ENCODE data around the gene SGK2.
"Not testable (repeated sequence)": the region's sequence is repeated elsewhere in the genome, so short reads cannot be mapped to it uniquely, and the experiment has no call there.

DNA sequence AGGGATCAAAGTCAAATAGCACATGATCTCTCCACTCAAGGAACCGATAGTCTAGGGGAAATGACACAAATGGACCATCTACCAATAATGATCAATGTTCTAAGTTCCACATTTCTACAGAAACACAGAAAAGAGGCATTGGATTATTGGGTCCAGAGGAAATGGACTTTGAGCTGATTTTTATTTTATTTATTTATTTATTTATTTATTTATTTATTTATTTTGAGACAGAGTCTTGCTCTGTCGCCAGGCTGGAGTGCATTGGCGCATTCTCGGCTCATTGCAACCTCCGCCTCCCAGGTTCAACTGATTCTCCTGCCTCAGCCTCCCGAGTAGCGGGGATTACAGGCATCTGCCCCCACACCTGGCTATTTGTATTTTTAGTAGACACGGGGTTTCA, 43.1 kb downstream of the SGK2 start:
- not testable (repeated sequence) for TF ChIP-seq GABPA (IDR thresholded peaks at IDR 0.05; ENCODE audit: low read depth)
- TF ChIP-seq, protein P1, sequence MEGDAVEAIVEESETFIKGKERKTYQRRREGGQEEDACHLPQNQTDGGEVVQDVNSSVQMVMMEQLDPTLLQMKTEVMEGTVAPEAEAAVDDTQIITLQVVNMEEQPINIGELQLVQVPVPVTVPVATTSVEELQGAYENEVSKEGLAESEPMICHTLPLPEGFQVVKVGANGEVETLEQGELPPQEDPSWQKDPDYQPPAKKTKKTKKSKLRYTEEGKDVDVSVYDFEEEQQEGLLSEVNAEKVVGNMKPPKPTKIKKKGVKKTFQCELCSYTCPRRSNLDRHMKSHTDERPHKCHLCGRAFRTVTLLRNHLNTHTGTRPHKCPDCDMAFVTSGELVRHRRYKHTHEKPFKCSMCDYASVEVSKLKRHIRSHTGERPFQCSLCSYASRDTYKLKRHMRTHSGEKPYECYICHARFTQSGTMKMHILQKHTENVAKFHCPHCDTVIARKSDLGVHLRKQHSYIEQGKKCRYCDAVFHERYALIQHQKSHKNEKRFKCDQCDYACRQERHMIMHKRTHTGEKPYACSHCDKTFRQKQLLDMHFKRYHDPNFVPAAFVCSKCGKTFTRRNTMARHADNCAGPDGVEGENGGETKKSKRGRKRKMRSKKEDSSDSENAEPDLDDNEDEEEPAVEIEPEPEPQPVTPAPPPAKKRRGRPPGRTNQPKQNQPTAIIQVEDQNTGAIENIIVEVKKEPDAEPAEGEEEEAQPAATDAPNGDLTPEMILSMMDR (IDR thresholded peaks at IDR 0.05; ENCODE audit: insufficient read depth, low read length) = not testable (repeated sequence)
